Fibroblast of mammary gland (primary cell): ENCODE data around the gene KRTAP10-10.
"Not testable (repeated sequence)": the region's sequence is repeated elsewhere in the genome, so short reads cannot be mapped to it uniquely, and the experiment has no call there.

ENCODE experiments used
- DNase-seq: peaks from one replicate; pipeline ENCODE4 v3.0.0-alpha.2; 2010; ENCODE audit warnings: low read depth
- H3K4me3 ChIP-seq: 2 replicates; pipeline ENCODE4 v1.5.1; 2011; ENCODE audit warnings: low read depth, mild to moderate bottlenecking, low read length, moderate library complexity; ENCODE audit not compliant: control insufficient read depth
- CTCF ChIP-seq: conservative IDR thresholded peaks from 2 replicates; pipeline ENCODE4 v1.5.1; 2011; ENCODE audit warnings: low read depth, low read length, inconsistent platforms; ENCODE audit not compliant: control insufficient read depth, insufficient read depth

Gene KRTAP10-10

GRCh38 chr21:44601596-44602462 is 35.3 kb upstream of the KRTAP10-10 start:
- no peak overlapping the region for H3K4me3 ChIP-seq
- no peak for DNase-seq
- no peak for TF ChIP-seq CTCF

- no peak for DNase-seq
- no peak for TF ChIP-seq CTCF
- no peak overlapping the region for H3K4me3 ChIP-seq
These were observed 34.7 kb upstream of the KRTAP10-10 start for GRCh38 chr21:44602463-44602850.

GRCh38 chr21:44603109-44603875 is 33.9 kb upstream of the KRTAP10-10 start:
- DNase-seq = no peak
- H3K4me3 ChIP-seq = no peak overlapping the region
- TF ChIP-seq CTCF = no peak

GRCh38 chr21:44603911-44604310 is 33.2 kb upstream of the KRTAP10-10 start:
- TF ChIP-seq CTCF = no peak
- no peak overlapping the region for H3K4me3 ChIP-seq
- DNase-seq = no peak

- no peak for TF ChIP-seq CTCF
- H3K4me3 ChIP-seq = no peak overlapping the region
- no peak for DNase-seq
These were observed 30.7 kb upstream of the KRTAP10-10 start for GRCh38 chr21:44606495-44606894.

GRCh38 chr21:44609193-44609592 is 28.0 kb upstream of the KRTAP10-10 start:
- no peak overlapping the region for H3K4me3 ChIP-seq
- DNase-seq = no peak
- TF ChIP-seq CTCF = no peak

GRCh38 chr21:44610157-44610843 is 26.9 kb upstream of the KRTAP10-10 start:
- not testable (repeated sequence) for H3K4me3 ChIP-seq, DNase-seq
